ENCODE measurements around the gene SRGAP3. TPM values are rescaled to one million over a fixed set of nuclear protein-coding genes. Genes with fewer than 3 reads are reported as not detected.

Gene SRGAP3
- polyA plus RNA-seq, 4 donors = 13.3 to 25.2 (median 16.9) TPM

DNA sequence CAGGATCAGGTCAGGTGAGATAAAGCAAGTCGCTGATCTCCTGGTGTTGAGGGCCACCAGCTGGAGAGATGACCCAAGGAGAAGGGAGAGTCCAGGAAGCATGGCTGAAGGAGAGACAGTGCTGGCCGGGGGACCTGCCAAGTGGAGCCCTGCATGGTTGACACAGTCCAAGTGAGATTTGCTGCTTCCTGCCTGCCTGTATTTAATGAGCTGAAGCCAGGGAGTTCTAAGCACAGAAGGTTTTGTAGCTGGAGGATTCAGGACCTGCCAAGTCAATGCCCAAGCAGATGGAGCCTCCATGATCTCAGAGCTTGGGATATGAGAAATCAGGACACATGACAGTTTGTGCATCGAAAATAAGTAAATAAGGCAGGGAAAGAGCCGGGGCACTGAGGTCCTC is 125.6 kb downstream of the SRGAP3 start:
- no peak for DNase-seq (ENCODE audit: low read depth in 4 of 4, low spot score in 2 of 4)

DNA sequence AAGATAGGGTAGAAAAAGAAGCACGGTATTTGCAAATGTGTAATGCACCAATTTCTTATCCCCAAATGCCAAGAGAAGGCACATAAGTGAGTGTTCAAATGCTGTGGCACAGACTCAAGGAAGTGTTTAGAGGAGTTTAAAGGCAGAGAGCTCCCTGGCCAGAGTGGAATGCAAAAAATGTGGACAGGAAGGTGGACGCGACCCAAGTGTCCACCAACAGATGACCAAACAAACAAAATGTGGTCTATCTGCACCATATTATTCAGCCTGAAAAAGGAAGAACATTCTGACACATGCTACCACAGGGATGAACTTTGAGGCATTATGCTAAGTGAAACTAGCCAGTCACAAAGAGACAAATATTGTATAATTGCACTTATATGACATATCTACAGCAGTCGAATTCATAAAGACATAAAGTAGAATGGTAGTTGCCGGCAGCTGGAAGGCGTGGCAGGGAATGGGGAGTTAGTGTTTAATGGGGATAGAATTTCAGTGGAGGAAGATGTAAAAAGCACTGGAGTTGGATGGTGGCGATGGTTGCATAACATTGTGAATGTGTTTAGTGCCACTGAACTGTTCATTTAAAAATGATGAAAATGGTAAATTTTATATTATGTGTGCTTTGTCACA is 126.6 kb downstream of the SRGAP3 start:
- no peak for DNase-seq (ENCODE audit: low read depth in 4 of 4, low spot score in 2 of 4)

DNA sequence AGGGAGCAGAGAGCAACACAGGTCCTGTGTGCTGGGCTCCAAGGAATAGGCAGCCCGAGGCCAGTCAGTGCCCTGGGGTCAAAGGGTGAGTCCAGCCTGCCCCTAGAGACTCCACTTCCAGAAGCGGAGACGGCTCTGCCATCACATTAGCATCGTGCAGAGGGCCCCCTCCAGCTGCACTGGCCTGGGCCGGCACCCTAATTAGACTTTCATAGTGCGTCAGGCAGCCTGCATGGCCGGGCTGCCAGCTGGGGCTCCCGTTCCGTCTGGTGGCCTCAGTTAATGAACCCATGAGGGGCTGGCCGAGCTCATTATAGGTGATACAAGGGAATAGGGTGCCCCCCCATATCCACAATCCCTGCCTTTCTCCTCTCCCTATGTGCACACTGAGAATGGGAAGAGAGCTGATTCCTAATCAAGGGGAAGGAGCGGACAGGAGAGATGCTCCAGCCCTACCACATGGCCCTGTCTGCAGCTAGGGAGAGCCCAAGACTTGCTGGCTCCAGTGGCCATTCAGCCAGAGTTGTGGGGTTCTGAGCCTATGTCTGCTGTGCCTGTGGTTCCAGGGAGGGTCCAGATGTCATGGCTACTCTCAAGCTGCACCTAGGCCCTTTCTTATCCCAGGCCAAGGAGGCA is 128.0 kb downstream of the SRGAP3 start:
- DNase-seq (ENCODE audit: low read depth in 4 of 4, low spot score in 2 of 4) = no peak

- DNase-seq (ENCODE audit: low read depth in 4 of 4, low spot score in 2 of 4) = no peak
Measured at GRCh38 chr3:9119331-9119730, 130.1 kb downstream of the SRGAP3 start.

GRCh38 chr3:9118222-9118621 is 131.2 kb downstream of the SRGAP3 start:
- DNase-seq (ENCODE audit: low read depth in 4 of 4, low spot score in 2 of 4) = no peak

DNA sequence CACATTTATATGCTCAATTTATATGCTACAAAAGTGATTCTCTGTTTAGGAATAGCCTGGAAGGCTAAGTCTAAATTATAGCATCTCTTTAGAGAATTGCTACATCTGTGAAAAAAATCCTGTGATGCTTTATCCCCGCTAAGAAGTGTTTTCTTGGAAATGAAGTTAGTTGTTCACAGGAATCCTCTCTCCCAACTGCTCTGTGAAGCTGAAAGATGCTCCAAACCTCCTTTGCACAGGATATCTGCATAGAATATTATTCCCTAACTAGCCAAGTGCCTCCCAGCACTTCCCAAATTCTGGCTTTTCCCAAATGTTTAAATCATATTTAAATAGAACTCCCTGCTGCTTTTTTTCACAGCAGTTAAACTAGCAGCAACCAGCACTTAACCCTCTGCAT is 132.2 kb downstream of the SRGAP3 start:
- DNase-seq (ENCODE audit: low read depth in 4 of 4, low spot score in 2 of 4) = no peak

DNA sequence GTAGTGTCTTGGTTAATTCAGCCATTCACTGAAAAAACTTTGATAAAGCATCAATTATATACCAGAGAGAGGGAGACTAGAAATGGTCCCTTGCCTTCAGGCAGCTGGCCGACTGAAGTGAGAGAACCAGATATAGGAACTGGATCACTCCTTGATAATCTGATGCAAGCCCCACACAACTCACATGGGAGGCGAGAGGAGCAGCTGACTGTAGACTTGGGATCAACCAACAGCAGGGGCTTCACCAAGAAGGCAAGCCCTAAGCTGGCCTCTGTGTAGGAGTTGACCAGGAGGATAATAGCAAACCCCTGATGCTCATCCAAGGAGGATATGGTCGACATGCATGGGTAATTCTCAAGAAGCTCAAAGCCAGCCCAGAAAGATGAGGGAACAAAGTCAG is 133.1 kb downstream of the SRGAP3 start:
- DNase-seq (ENCODE audit: low read depth in 4 of 4, low spot score in 2 of 4) = no peak

GRCh38 chr3:9115336-9115735 is 134.1 kb downstream of the SRGAP3 start:
- DNase-seq (ENCODE audit: low read depth in 4 of 4, low spot score in 2 of 4) = no peak

GRCh38 chr3:9113040-9113439 is 136.4 kb downstream of the SRGAP3 start:
- DNase-seq (ENCODE audit: low read depth in 4 of 4, low spot score in 2 of 4) = no peak

GRCh38 chr3:9111866-9112265 is 137.6 kb downstream of the SRGAP3 start:
- no peak for DNase-seq (ENCODE audit: low read depth in 4 of 4, low spot score in 2 of 4)

DNA sequence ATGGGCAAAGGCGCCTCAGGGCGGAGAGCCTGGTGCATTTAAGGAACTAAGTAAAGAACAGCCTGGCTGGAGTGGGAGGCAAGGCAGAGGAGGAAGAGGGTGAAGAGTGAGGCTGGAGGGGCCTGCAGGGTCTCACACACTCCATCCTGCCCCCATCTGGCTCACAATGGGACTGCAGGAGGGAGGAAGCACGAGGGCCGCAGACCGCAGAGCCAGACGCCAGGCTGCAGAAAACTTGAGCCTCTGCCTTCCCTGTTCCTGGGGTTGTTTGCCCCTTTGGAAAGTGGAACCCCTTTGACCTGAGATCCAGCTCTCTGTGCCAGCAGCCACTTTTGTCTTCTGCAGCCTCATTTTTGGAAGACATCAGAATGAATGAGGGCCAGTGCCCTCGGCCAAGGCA is 138.0 kb downstream of the SRGAP3 start:
- no peak for DNase-seq (ENCODE audit: low read depth in 4 of 4, low spot score in 2 of 4)

DNA sequence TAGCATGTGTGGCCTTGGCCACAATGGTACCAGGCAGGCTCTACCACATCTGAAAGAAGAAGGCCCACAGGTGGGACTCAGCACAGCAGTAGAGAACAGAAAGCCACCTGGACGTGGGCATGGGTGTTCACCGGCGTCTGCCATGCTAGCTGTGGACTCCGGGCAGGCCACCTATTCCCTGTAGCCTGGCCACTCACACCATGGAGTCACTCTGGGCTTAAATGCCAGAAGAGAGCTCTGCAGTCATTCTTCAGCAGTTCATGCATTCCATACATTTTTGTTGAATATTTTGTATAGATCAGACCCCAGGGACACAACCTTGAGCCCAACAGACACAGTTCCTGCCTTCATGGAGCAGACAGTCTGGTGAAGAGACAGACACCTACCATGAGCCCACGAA is 138.6 kb downstream of the SRGAP3 start:
- no peak for DNase-seq (ENCODE audit: low read depth in 4 of 4, low spot score in 2 of 4)

- no peak for DNase-seq (ENCODE audit: low read depth in 4 of 4, low spot score in 2 of 4)
Measured at GRCh38 chr3:9110316-9110715, 139.1 kb downstream of the SRGAP3 start.

DNA sequence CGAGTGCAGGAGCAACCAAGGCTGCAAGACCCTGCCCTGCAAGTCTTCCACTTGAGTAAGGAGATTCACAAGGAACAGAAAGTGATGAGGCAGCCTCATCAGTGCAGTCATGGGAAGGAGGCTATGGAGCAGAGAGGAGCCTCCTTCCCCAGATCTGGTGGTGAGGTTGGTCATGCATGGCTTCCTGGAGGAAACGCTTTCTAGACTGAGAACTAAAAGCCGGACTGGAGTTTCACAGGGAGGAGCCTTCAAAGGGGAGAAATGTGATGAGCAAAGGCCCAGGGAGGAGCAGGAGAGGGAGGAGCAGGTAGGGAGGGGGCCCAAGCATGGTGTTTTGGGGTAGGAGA is 139.9 kb downstream of the SRGAP3 start:
- no peak for DNase-seq (ENCODE audit: low read depth in 4 of 4, low spot score in 2 of 4)

DNA sequence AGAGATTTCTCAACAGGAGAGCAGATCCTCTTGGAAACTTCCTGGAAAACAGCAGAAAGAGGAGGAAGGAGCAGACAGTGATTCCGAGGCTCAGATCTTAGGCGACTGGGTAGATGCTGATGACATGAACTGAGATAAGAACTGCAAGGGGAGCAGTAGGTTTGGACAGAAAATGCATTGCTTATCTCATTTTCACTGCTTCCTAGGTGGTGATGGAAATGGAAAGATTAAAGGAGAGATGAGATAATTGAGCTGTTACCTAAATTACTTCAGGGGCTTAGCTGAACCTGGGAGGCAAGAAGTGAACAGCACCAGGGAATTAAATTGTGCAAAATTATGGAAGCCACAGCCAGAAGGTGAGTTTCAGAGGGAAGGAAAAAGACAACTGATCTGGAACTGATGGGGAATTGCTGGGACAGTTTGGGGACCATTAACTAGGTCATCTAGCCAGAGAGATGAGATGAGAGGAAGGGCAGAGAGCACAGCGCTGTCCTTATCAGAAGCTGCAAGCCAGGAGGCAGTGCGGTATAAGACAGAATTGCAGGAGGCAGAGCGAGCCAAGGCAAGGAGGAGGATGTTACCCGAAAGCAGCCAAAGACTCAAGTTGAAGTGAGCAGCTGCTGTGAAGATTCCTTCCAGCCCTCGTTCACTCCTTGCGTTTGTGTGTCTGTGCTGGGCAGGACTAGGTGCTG is 140.4 kb downstream of the SRGAP3 start:
- no peak for DNase-seq (ENCODE audit: low read depth in 4 of 4, low spot score in 2 of 4)

- DNase-seq (ENCODE audit: low read depth in 4 of 4, low spot score in 2 of 4) = no peak
Measured at GRCh38 chr3:9107738-9108137, 141.7 kb downstream of the SRGAP3 start.

DNA sequence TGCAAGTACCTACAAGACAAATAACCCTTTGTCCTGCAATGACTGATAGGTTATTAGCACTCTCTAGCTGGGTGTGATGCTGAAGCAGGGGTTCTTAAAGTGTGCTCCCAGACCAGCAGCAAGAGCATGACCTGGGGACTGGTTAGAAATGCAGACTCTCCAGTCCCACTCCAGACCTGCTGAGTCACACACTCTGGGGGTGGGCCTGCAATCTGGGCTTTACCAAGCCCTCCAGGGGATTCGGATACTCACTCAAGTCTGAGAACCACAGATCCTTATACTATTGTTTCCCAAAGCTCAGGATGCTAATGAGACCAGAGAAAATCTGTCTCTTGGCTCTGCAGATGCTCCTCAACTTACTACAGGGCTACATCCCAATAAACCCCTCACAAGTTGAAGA is 144.0 kb downstream of the SRGAP3 start:
- no peak for DNase-seq (ENCODE audit: low read depth in 4 of 4, low spot score in 2 of 4)

DNA sequence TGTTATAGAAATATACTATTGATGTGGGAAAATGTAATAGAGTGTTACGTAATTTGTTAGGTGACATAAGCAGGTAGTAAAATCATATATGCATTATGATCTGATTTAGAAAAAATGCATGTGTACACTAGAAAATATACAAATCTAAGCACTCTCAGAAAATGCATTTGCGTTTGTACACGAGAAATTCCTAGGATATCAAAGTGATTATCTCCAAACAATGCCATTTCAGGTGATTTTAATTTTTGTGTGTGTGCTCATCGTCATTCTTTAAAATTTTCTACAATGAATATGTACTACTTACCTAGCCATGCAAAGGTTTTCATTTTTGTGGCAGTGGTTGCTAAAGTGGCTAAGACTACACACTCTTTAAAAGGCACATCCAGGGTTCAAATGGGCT is 145.3 kb downstream of the SRGAP3 start:
- DNase-seq (ENCODE audit: low read depth in 4 of 4, low spot score in 2 of 4) = no peak

DNA sequence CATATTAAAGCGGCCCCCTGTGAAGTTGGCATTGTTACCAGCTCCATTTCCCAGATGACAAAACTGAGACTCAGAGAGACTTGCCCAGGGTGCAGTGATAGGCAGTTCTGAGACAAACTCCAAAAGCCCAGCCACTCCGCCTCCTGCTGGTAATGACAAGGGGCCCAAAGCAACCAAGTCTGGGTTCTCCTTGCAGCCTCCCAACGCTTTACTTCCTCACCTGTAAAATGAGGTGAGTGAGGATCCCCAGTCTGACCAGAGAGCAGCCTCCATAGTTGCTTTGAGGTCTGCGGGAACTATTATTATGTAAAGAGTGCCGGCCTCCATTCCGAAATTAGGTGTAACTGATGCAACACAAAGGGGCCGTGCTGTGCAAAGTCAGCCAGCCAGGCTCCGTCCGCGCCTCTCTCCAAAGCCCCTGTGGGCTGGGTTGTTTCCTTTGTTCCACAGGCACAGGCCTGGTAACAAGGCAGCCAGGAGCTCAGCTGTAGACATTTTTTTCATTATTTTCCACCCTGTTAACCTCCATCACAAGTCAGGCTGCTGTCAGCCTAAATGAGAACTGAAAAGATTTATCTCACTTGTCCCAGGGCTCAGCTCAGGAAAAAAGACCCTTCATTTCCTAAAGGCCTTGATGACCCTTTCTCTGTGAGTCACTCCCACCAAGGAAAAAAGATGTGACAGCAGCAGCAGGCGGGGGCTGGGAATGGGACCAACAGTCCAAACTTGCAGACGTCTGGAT is 147.0 kb downstream of the SRGAP3 start:
- DNase-seq (ENCODE audit: low read depth in 4 of 4, low spot score in 2 of 4) = no peak

- DNase-seq (ENCODE audit: low read depth in 4 of 4, low spot score in 2 of 4) = no peak
Measured at GRCh38 chr3:9101286-9101685, 148.2 kb downstream of the SRGAP3 start.

DNA sequence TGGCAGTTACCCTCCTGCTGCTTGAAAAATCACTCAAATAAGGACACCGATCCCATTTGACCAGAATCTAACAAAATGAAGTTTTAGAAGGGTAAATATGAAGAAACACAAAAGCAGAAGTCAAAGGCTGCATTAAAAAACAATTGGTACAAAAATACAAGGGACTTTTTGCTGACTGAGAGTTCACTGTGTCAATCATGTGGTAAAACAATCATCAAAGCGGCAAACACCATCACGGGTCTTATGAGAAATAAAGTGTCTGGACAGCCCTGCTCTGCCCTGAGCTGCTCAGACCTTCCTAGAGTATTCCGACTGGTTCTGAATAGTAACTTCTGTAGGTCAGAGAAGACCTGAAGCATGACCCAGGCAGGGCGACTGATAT is 148.9 kb downstream of the SRGAP3 start:
- DNase-seq (ENCODE audit: low read depth in 4 of 4, low spot score in 2 of 4) = no peak

Measured in left renal cortex interstitium (tissue), 4 donors.